Stimulated activated CD4-positive, alpha-beta T cell treated with anti-CD3 and anti-CD28 coated beads, Interleukin-4, amount 100 ng/mL, for 24 hours (primary cell): ENCODE data around the gene NTHL1.
"Not testable (repeated sequence)": the region's sequence is repeated elsewhere in the genome, so short reads cannot be mapped to it uniquely, and the experiment has no call there.

Experiments used
- DNase-seq: peaks from one replicate; pipeline ENCODE4 v3.0.0-alpha.2; 2020

Gene NTHL1

GRCh38 chr16:2040041-2040786 is 7.4 kb downstream of the NTHL1 start:
- no peak for DNase-seq

GRCh38 chr16:2039274-2040031 is 8.2 kb downstream of the NTHL1 start:
- DNase-seq = no peak

GRCh38 chr16:2038382-2039231 is 9.0 kb downstream of the NTHL1 start:
- DNase-seq = no peak

DNA sequence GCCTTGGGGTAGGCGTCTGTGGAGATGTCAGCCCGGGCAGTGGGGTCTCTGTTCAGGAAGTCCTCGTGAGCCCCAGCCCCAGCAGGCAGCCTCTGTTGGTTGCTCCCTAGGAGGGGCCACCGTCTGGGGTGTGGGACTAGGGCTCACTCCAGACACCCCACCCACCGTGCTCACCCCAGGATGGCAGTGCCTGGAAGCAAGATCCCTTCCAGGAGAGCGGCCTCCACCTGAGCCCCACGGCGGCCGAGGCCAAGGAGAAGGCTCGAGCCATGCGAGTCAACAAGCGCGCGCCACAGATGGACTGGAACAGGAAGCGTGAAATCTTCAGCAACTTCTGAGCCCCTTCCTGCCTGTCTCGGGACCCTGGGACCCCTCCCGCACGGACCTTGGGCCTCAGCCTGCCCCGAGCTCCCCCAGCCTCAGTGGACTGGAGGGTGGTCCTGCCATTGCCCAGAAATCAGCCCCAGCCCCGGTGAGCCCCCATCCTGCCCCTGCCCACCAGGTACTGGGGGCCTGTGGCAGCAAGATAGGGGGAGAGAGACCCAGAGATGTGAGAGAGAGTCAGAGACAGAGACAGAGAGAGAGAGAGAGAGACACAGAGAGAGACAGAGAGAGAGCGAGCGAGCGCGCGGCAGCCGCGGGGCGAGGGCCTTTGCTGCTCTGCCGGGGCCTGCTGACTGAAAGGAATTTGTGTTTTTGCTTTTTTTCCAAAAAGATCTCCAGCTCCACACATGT is 9.8 kb downstream of the NTHL1 start:
- no peak for DNase-seq

- no peak for DNase-seq
These were observed 10.5 kb downstream of the NTHL1 start for GRCh38 chr16:2037115-2037514.

DNA sequence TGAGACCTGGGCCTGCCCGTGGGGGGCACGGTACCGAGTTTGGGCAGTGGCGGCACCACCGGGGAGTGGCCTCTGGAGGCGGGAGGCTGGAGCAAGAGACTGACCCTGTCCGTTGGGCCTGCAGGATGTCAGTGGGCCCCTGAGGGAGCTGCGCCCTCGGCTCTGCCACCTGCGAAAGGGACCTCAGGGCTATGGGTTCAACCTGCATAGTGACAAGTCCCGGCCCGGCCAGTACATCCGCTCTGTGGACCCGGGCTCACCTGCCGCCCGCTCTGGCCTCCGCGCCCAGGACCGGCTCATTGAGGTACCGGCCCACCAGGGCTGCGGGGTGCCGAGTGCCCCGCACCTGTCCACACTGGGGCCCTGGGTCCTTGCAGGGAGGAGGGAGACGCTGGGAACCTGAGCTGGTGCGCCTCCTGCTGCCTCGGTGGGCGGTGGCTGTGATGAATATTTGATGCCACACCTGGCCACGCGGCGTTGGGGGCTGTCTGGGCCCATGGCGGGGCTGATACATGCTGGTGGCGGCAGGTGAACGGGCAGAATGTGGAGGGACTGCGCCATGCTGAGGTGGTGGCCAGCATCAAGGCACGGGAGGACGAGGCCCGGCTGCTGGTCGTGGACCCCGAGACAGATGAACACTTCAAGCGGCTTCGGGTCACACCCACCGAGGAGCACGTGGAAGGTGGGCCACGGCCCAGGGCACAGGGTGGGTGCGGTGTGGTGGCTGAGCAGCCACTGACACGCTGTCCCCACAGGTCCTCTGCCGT is 11.3 kb downstream of the NTHL1 start:
- DNase-seq = no peak

- DNase-seq = no peak
These were observed 12.0 kb downstream of the NTHL1 start for GRCh38 chr16:2035431-2036199.

DNA sequence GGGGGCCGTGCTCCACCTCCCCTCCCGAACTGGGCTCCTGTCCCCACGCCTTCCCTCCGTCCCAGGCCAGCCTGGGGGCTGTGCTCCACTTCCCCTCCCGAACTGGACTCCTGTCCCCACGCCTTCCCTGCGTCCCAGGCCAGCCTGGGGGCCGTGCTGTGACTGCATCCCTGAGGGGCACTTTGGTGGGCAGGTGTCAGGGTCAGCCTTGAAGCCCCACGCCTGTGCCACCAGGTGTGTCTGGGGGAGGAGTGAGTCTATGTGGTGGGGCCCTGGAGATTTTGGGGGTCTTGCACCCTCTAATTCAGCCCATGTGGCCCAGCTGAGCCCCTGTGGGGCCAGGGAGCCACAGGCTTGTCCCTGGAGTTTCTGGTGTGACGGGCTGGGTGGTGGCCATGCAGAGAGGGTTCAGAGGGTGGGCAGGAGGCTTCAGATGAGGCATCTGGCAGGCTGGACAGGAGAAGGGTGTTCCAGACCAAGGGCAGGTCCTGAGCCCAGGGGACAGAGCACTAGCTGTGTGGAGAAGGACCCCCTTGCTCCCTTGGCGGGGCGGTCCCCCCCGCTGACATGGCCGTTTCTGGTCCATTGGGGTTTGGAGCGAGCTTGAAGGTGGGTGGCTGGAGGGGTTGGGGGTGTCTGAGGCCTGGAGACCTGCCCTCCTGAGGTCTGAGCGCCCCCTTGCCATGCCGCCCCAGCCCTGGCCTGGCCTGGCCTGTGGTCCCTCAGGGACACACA is 12.8 kb downstream of the NTHL1 start:
- DNase-seq = no peak

DNA sequence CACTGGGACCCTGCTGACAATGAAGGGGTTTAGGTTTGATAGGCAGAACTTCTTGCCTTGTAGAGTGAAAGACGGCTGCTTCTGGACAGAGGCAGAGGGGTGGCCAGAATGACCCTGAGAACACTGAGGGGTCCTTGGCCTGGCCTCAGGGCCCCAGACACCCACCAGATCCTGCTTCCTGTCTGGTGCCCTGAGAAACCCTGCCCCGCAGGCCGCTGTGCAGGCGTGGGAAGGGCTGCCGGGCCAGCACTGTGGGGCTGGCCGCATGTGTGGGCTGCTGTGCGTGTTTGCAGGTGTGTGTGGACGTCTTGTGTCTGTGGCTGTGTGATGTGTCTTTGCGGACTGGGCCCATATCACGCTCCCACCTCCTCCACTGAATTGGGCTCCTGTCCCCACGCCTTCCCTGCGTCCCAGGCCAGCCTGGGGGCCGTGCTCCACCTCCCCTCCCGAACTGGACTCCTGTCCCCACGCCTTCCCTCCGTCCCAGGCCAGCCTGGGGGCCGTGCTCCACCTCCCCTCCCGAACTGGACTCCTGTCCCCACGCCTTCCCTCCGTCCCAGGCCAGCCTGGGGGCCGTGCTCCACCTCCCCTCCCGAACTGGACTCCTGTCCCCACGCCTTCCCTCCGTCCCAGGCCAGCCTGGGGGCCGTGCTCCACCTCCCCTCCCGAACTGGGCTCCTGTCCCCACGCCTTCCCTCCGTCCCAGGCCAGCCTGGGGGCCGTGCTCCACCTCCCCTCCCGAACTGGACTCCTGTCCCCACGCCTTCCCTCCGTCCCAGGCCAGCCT is 13.5 kb downstream of the NTHL1 start:
- not testable (repeated sequence) for DNase-seq

DNA sequence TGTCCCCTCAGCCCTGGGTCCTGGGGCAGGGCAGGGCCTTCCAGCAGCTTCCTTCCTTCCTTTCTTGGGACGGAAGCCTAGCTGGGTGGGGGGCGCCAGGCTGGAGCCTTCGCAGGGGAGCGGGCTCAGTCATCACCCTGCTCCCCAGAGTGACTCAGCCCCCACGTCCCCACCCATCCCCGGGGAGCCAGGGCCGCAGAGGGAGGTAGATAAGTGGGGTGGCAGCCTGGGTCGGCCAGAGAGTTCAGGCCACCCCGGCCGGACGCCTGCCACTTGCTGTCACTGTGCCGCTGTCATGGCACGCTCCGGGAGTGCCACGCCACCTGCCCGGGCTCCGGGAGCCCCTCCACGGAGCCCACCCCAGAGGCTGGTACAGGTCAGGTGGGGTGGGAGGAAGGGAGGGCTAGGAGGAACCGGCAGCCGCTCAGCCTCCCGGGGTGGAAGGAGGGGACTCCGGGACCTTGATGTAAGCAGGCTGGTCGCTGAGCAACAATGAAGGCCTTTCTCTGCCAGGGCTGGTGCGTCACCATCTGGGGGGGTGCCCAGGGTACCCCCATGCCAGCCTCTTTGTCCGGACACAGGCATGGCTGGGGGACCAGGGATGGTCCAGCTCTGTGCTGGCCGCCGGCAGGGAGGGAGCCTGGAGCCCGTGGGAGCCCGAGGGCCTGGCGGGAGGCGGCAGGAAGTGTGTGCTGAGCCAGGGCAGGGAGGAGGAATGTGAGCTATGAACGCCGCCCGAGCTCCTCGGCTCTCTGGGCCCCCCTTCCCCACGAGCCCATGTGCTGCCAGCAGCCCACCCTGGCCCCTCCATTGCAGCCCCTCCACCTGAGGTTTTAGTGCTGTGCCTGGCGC is 14.4 kb downstream of the NTHL1 start:
- DNase-seq = no peak

GRCh38 chr16:2032285-2033056 is 15.2 kb downstream of the NTHL1 start:
- no peak for DNase-seq

- no peak for DNase-seq
These were observed 16.5 kb downstream of the NTHL1 start for GRCh38 chr16:2031081-2031577.

GRCh38 chr16:2030036-2030435 is 17.6 kb downstream of the NTHL1 start:
- no peak for DNase-seq

DNA sequence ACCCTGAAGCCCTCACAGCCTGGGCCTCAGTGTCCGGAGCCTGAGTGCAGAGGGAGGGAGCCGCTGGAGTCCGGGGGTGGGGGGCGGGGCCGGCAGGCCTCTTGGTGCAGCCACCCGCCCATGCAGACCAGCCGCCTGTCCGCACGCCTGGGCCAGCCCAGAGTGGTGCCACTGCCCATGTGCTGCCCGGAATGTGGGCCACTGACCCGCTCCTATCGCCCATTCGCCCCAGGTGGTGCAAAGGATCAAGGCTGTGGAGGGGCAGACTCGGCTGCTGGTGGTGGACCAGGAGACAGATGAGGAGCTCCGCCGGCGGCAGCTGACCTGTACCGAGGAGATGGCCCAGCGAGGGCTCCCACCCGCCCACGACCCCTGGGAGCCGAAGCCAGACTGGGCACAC is 18.3 kb downstream of the NTHL1 start:
- no peak for DNase-seq

- no peak for DNase-seq
These were observed 18.9 kb downstream of the NTHL1 start for GRCh38 chr16:2028620-2029220.

- no peak for DNase-seq
These were observed 19.5 kb downstream of the NTHL1 start for GRCh38 chr16:2028146-2028545.
